Loucy (cell line): Measurements from ENCODE around the gene DUSP7.

Source experiments
- H2AFZ ChIP-seq: fragments of 200-600 bp; sonication (generic); 2 replicates; pipeline ENCODE4 v1.6.0; 2016; ENCODE audit warnings: antibody characterized with exemption, mild to moderate bottlenecking, low read length, moderate library complexity
- H3F3A ChIP-seq: fragments of 200-600 bp; 2 replicates; pipeline ENCODE4 v1.6.0; 2016; ENCODE audit warnings: antibody characterized with exemption, low read depth, mild to moderate bottlenecking
- H3K27me3 ChIP-seq: fragments of 200-600 bp; sonication (generic); 2 replicates; pipeline ENCODE4 v1.6.1; 2014; ENCODE audit warnings: low read length, mild to moderate bottlenecking; ENCODE audit not compliant: insufficient read depth, poor library complexity, severe bottlenecking
- H3K36me3 ChIP-seq: fragments of 200-600 bp; sonication (generic); 2 replicates; pipeline ENCODE4 v1.6.1; 2016; ENCODE audit warnings: low read length; ENCODE audit not compliant: insufficient read depth
- H3K4me1 ChIP-seq: fragments of 200-600 bp; sonication (generic); 2 replicates; pipeline ENCODE4 v1.5.1; 2014; ENCODE audit warnings: low read length, mild to moderate bottlenecking; ENCODE audit not compliant: insufficient read depth, poor library complexity, severe bottlenecking
- H3K4me2 ChIP-seq: fragments of 200-600 bp; sonication (generic); 2 replicates; pipeline ENCODE4 v1.6.0; 2014; ENCODE audit warnings: antibody characterized with exemption, low read length, low read depth, mild to moderate bottlenecking; ENCODE audit not compliant: poor library complexity, severe bottlenecking
- H3K4me3 ChIP-seq: fragments of 200-600 bp; sonication (generic); 2 replicates; pipeline ENCODE4 v1.5.1; 2014; ENCODE audit warnings: low read length, mild to moderate bottlenecking, mixed read lengths; ENCODE audit not compliant: poor library complexity, severe bottlenecking
- H3K79me2 ChIP-seq: fragments of 200-600 bp; sonication (generic); 2 replicates; pipeline ENCODE4 v1.6.1; 2014; ENCODE audit warnings: low read length; ENCODE audit not compliant: insufficient read depth
- H3K9ac ChIP-seq: fragments of 200-600 bp; sonication (generic); 2 replicates; pipeline ENCODE4 v1.6.0; 2014; ENCODE audit warnings: mild to moderate bottlenecking, low read depth, low read length, moderate library complexity; ENCODE audit not compliant: poor library complexity, severe bottlenecking
- H3K9me2 ChIP-seq: fragments of 200-600 bp; sonication (generic); replicated peaks from 2 replicates; pipeline ENCODE4 v1.6.1; 2016; ENCODE audit warnings: low read depth, low read length, mixed read lengths
- H3K9me3 ChIP-seq: fragments of 200-600 bp; sonication (generic); 2 replicates; pipeline ENCODE4 v1.6.1; 2014; ENCODE audit warnings: mild to moderate bottlenecking, antibody characterized with exemption, low read length, low read depth; ENCODE audit not compliant: insufficient read depth
- H4K20me1 ChIP-seq: fragments of 200-600 bp; sonication (generic); 2 replicates; pipeline ENCODE4 v1.6.0; 2014; ENCODE audit warnings: antibody characterized with exemption, low read length, mild to moderate bottlenecking; ENCODE audit not compliant: insufficient read depth, poor library complexity, severe bottlenecking
- EZH2phosphoT487 ChIP-seq: fragments of 200-600 bp; IDR thresholded peaks from 2 replicates; pipeline ENCODE4 v1.6.1; 2018; ENCODE audit warnings: antibody characterized with exemption, mild to moderate bottlenecking, moderate library complexity, borderline replicate concordance
- TF ChIP-seq, protein P1 (sequence below): fragments of 200-600 bp; sonication (generic); conservative IDR thresholded peaks from 2 replicates; pipeline ENCODE4 v1.5.1; 2014; ENCODE audit warnings: mild to moderate bottlenecking, antibody characterized with exemption, low read length

DUSP7 gene

DNA sequence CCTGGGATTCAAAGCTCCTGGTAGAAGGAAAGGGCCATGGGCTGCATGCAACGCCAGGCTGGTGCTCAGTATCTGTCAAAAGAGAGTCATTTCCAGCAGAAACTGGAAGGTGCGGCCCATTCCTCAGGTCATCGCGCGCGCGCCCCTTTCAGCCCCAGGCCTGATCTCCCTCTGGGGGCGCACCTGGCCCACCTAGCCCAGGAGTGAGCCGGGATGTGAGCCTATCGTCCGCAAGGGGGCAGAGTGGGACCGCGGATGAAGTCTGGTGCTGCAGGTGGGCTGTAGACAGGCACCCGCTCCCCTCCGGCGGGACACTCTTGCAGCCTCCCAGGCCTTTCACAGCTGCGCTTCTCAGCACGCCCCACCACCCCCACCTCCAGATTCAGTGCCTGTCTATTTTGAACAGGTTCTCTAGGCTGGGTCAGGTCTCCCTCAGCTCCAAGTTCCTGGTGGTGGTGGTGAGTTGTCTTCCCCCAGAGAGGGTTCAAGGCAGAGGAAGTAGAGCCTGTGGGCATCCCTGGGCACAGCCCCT lies 54.9 kb downstream of the DUSP7 start:
- H3K27me3 ChIP-seq = no peaks in the 10 kb centered on the region
- no peaks in the 10 kb centered on the region for H3K9me2 ChIP-seq
- no peak overlapping the region for H3K9ac ChIP-seq
- no peaks in the 10 kb centered on the region for H3F3A ChIP-seq
- peak overlapping the region; percentile 36 for H3K4me2 ChIP-seq
- H3K9me3 ChIP-seq = no peaks in the 10 kb centered on the region
- H3K4me3 ChIP-seq = peak overlapping the region; percentile 22
- no peaks in the 10 kb centered on the region for H3K36me3 ChIP-seq
- no peaks in the 10 kb centered on the region for H4K20me1 ChIP-seq
- H2AFZ ChIP-seq = peak overlapping the region; percentile 93
- TF ChIP-seq EZH2phosphoT487 = no peak
- TF ChIP-seq, protein P1, sequence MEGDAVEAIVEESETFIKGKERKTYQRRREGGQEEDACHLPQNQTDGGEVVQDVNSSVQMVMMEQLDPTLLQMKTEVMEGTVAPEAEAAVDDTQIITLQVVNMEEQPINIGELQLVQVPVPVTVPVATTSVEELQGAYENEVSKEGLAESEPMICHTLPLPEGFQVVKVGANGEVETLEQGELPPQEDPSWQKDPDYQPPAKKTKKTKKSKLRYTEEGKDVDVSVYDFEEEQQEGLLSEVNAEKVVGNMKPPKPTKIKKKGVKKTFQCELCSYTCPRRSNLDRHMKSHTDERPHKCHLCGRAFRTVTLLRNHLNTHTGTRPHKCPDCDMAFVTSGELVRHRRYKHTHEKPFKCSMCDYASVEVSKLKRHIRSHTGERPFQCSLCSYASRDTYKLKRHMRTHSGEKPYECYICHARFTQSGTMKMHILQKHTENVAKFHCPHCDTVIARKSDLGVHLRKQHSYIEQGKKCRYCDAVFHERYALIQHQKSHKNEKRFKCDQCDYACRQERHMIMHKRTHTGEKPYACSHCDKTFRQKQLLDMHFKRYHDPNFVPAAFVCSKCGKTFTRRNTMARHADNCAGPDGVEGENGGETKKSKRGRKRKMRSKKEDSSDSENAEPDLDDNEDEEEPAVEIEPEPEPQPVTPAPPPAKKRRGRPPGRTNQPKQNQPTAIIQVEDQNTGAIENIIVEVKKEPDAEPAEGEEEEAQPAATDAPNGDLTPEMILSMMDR = peak; percentile 99
- H3K79me2 ChIP-seq = no peaks in the 10 kb centered on the region
- peaks cover 12% of the 10 kb centered on the region for H3K4me1 ChIP-seq

- Histone ChIP-seq H3K36me3 (peaks cover 6% of the 10 kb centered on the region; the same call in 1 of the 2 replicates), H3K9me3 (no peaks in the 10 kb centered on the region), H3K27me3 (peaks cover 9% of the 10 kb centered on the region), H3K4me1 (peaks cover 11% of the 10 kb centered on the region), H4K20me1 (peaks cover 8% of the 10 kb centered on the region), H3K4me3 (no peak overlapping the region), H3K9me2 (no peaks in the 10 kb centered on the region), H2AFZ (no peak overlapping the region), H3K4me2 (no peak overlapping the region), H3K9ac (no peak overlapping the region), H3F3A (no peaks in the 10 kb centered on the region), H3K79me2 (peaks cover 9% of the 10 kb centered on the region)
- TF ChIP-seq, protein P1 = no peak
- TF ChIP-seq EZH2phosphoT487 = no peak
These were observed 56.5 kb downstream of the DUSP7 start for GRCh38 chr3:51999846-52000245.
